HEK293 (cell line): Measurements from ENCODE around the gene PDGFC.

ENCODE experiments used
- EGR2 ChIP-seq: fragments of 450-650 bp; formaldehyde crosslinking; IDR thresholded peaks from 2 replicates; pipeline ENCODE4 v1.5.1; 2016; ENCODE audit warnings: low read depth, missing biosample characterization, missing genetic modification characterization
- ELK4 ChIP-seq: IDR thresholded peaks from 2 replicates; pipeline ENCODE4 v1.6.1; 2011; ENCODE audit warnings: mild to moderate bottlenecking, low read depth, low read length, borderline replicate concordance
- FEZF1 ChIP-seq: fragments of 450-650 bp; formaldehyde crosslinking; IDR thresholded peaks from 2 replicates; pipeline ENCODE4 v1.5.1; 2016; ENCODE audit warnings: missing biosample characterization, missing genetic modification characterization
- GLI4 ChIP-seq: fragments of 450-650 bp; formaldehyde crosslinking; IDR thresholded peaks from 2 replicates; pipeline ENCODE4 v1.5.1; 2016; ENCODE audit warnings: missing biosample characterization, missing genetic modification characterization
- HIC1 ChIP-seq: fragments of 450-650 bp; formaldehyde crosslinking; IDR thresholded peaks from 2 replicates; pipeline ENCODE4 v1.5.1; 2016; ENCODE audit warnings: missing biosample characterization, missing genetic modification characterization
- INSM2 ChIP-seq: fragments of 450-650 bp; formaldehyde crosslinking; IDR thresholded peaks from 2 replicates; pipeline ENCODE4 v1.5.1; 2016; ENCODE audit warnings: missing biosample characterization, missing genetic modification characterization
- PATZ1 ChIP-seq: fragments of 450-650 bp; formaldehyde crosslinking; IDR thresholded peaks from 2 replicates; pipeline ENCODE4 v1.5.1; 2016; ENCODE audit warnings: missing biosample characterization, missing genetic modification characterization
- SALL2 ChIP-seq: fragments of 450-650 bp; formaldehyde crosslinking; IDR thresholded peaks from 2 replicates; pipeline ENCODE4 v1.5.0; 2017; ENCODE audit warnings: missing biosample characterization, mild to moderate bottlenecking, missing genetic modification characterization, borderline replicate concordance
- SETDB1 ChIP-seq: IDR thresholded peaks from one replicate; pipeline ENCODE4 v1.6.1; 2017; ENCODE audit warnings: mild to moderate bottlenecking, low read length, moderate library complexity, mixed read lengths; ENCODE audit not compliant: insufficient read length
- ZBTB11 ChIP-seq: fragments of 450-650 bp; formaldehyde crosslinking; conservative IDR thresholded peaks from 2 replicates; pipeline ENCODE4 v1.5.1; 2016; ENCODE audit warnings: low read depth, missing biosample characterization, missing genetic modification characterization
- ZBTB26 ChIP-seq: fragments of 450-650 bp; formaldehyde crosslinking; optimal IDR thresholded peaks from 2 replicates; pipeline ENCODE3; 2016; ENCODE audit warnings: missing biosample characterization, mild to moderate bottlenecking, missing genetic modification characterization
- ZNF121 ChIP-seq: fragments of 450-650 bp; formaldehyde crosslinking; IDR thresholded peaks from 2 replicates; pipeline ENCODE4 v1.5.1; 2016; ENCODE audit warnings: missing biosample characterization, missing genetic modification characterization
- ZNF146 ChIP-seq: fragments of 450-650 bp; formaldehyde crosslinking; IDR thresholded peaks from 2 replicates; pipeline ENCODE4 v1.5.1; 2016; ENCODE audit warnings: missing biosample characterization, missing genetic modification characterization
- ZNF157 ChIP-seq: fragments of 450-650 bp; formaldehyde crosslinking; IDR thresholded peaks from 2 replicates; pipeline ENCODE4 v1.5.1; 2016; ENCODE audit warnings: missing biosample characterization, missing genetic modification characterization
- ZNF202 ChIP-seq: fragments of 450-650 bp; formaldehyde crosslinking; IDR thresholded peaks from 2 replicates; pipeline ENCODE4 v1.5.1; 2016; ENCODE audit warnings: missing biosample characterization, missing genetic modification characterization, borderline replicate concordance
- ZNF214 ChIP-seq: fragments of 450-650 bp; formaldehyde crosslinking; IDR thresholded peaks from 2 replicates; pipeline ENCODE4 v1.5.1; 2017; ENCODE audit warnings: missing biosample characterization, mild to moderate bottlenecking, missing genetic modification characterization, borderline replicate concordance
- ZNF311 ChIP-seq: fragments of 450-650 bp; formaldehyde crosslinking; IDR thresholded peaks from 2 replicates; pipeline ENCODE4 v1.5.1; 2017; ENCODE audit warnings: missing biosample characterization, missing genetic modification characterization, borderline replicate concordance
- ZNF391 ChIP-seq: fragments of 450-650 bp; formaldehyde crosslinking; IDR thresholded peaks from 2 replicates; pipeline ENCODE4 v1.5.1; 2016; ENCODE audit warnings: low read depth, missing biosample characterization, missing genetic modification characterization, borderline replicate concordance
- ZNF510 ChIP-seq: fragments of 450-650 bp; formaldehyde crosslinking; IDR thresholded peaks from 2 replicates; pipeline ENCODE4 v1.5.1; 2018; ENCODE audit warnings: mild to moderate bottlenecking, missing genetic modification characterization, missing biosample characterization; ENCODE audit not compliant: insufficient replicate concordance
- ZNF514 ChIP-seq: fragments of 450-650 bp; formaldehyde crosslinking; IDR thresholded peaks from 2 replicates; pipeline ENCODE4 v1.5.1; 2016; ENCODE audit warnings: missing biosample characterization, missing genetic modification characterization
- ZNF555 ChIP-seq: fragments of 450-650 bp; formaldehyde crosslinking; conservative IDR thresholded peaks from 2 replicates; pipeline ENCODE4 v1.5.1; 2017; ENCODE audit warnings: missing biosample characterization, mild to moderate bottlenecking, missing genetic modification characterization, inconsistent platforms
- ZNF585B ChIP-seq: fragments of 450-650 bp; formaldehyde crosslinking; IDR thresholded peaks from 2 replicates; pipeline ENCODE4 v1.5.1; 2016; ENCODE audit warnings: missing biosample characterization, missing genetic modification characterization
- ZNF639 ChIP-seq: fragments of 450-650 bp; formaldehyde crosslinking; IDR thresholded peaks from 2 replicates; pipeline ENCODE4 v1.5.1; 2016; ENCODE audit warnings: missing biosample characterization, missing genetic modification characterization
- ZSCAN30 ChIP-seq: fragments of 450-650 bp; IDR thresholded peaks from 2 replicates; pipeline ENCODE4 v1.5.1; 2018; ENCODE audit warnings: missing biosample characterization, mild to moderate bottlenecking, missing genetic modification characterization, moderate library complexity
- ZSCAN5A ChIP-seq: fragments of 450-650 bp; formaldehyde crosslinking; IDR thresholded peaks from 2 replicates; pipeline ENCODE4 v1.5.1; 2016; ENCODE audit warnings: missing biosample characterization, missing genetic modification characterization

The PDGFC gene

GRCh38 chr4:156906325-156906724, 65.3 kb downstream of the PDGFC start (continued):
- TF ChIP-seq INSM2 (no peak), ZNF585B (no peak), ZNF202 (tag by site-specific recombination) (no peak), ZNF146 (no peak), SETDB1 (no peak), ZNF157 (no peak), FEZF1 (tag by site-specific recombination) (peak; percentile 86), ZSCAN30 (tag by site-specific recombination) (peak; percentile 83; the same call in 1 of the 2 replicates), ZNF391 (tag by site-specific recombination) (no peak), ZBTB26 (tag by site-specific recombination) (no peak), PATZ1 (tag by site-specific recombination) (no peak), ELK4 (no peak), GLI4 (tag by site-specific recombination) (no peak), ZNF555 (tag by site-specific recombination) (no peak), ZNF214 (tag by site-specific recombination) (no peak), ZNF121 (tag by site-specific recombination) (no peak), SALL2 (tag by site-specific recombination) (no peak), ZNF510 (tag by site-specific recombination) (no peak), HIC1 (tag by site-specific recombination) (peak; percentile 67), EGR2 (tag by site-specific recombination) (no peak), ZNF639 (tag by site-specific recombination) (no peak), ZSCAN5A (no peak), ZNF311 (tag by site-specific recombination) (no peak), ZNF514 (tag by site-specific recombination) (no peak), ZBTB11 (tag by site-specific recombination) (0 out of 2 replicates have a peak, but pooled peaks have one; percentile 11)
